DMS53 treated with DMSO at 0.1 percent for 48 hours (cell line): ENCODE measurements around the gene COQ6.
"Not testable (repeated sequence)": the region's sequence is repeated elsewhere in the genome, so short reads cannot be mapped to it uniquely, and the experiment has no call there.

ENCODE experiments used
- DNase-seq: peaks from one replicate; lab custom pipeline; 2025; ENCODE audit not compliant: unreplicated experiment; lab: John Stamatoyannopoulos, UW

Gene COQ6

DNA sequence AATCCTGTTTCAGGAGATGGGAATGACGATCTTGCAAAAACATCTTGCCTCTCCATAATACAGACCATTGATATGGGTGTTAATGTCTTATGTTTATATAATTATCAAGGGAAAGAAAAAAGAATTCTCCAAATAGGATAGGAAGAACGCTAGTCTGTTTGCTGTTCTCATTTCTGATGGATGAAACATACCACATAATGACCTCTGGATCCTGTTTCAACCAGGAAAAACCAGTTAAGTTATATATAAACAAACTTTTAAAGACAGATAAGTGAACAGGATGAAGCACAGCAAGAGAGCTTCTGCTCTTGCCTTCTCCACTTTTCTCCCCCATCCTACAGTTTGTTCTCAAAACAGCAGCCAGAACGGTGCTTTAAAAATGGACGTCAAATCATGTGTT, 27.8 kb downstream of the COQ6 start:
- DNase-seq = no peak

DNA sequence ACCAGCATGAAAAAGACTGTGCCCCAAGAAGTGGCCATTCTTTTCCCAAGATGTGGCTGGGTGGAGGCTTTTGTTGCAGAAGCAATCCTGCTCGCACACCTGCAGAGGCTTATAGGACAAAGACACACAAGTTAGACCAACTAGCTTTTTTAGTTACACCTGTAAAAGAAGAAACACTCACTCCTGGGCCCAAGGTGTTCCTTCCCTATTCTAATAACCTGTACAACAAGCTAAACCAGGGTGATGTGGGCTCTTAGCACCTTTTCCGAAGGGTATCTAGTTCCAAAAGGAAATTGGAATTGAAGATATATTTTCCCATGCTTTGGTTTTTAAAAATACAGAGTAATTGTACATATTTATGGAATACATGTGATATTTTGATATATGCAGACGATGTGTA, 38.0 kb downstream of the COQ6 start:
- DNase-seq = no peak

DNA sequence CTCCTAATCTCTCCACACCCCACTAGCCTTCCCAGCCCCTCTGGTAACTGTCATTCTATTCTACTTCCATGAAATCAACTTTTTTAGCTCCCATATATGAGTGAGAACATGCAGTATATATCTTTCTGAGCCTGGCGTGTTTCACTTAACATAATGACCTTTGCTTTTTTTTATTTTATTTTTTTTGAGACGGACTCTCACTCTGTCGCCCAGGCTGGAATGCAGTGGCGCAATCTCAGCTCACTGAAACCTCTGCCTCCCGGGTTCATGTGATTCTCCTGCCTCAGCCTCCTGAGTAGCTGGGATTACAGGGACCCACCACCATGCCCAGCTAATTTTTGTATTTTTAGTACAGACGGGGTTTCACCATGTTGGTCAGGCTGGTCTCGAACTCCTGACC, 38.6 kb downstream of the COQ6 start:
- not testable (repeated sequence) for DNase-seq

DNA sequence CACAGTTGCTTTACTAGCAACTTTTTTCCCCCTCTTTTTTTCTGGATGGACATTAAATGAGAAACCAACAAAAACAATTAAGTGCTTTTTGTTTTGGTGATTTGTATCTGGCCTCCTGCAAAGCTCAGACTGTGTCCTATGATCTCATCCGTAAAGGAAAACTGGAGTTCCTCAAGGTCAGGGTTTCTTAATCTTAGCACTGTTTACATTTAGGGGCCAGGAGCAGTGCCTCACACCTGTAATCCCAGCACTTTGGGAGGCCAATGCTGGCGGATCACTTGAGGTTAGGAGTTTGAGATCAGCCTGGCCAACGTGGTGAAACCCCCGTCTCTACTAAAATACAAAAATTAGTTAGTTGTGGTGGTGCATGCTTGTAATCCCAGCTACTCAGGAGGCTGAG, 41.0 kb downstream of the COQ6 start:
- no peak for DNase-seq

DNA sequence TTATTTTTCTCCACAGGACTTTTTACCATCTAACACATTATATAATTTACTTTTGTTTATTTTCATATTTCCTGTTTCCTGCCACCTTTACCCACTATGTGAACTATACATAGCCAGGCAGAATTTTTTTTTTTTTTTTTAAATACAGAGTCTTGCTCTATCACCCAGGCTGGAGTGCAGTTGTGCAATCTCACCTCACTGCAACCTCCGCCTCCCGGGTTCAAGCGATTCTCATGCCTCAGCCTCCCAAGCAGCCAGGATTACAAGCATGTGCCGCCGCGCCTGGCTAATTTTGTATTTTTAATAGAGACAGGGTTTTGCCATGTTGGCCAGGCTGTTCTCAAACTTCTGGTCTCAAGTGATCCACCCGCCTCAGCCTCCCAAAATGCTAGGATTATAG, 44.8 kb downstream of the COQ6 start:
- DNase-seq = not testable (repeated sequence)

DNA sequence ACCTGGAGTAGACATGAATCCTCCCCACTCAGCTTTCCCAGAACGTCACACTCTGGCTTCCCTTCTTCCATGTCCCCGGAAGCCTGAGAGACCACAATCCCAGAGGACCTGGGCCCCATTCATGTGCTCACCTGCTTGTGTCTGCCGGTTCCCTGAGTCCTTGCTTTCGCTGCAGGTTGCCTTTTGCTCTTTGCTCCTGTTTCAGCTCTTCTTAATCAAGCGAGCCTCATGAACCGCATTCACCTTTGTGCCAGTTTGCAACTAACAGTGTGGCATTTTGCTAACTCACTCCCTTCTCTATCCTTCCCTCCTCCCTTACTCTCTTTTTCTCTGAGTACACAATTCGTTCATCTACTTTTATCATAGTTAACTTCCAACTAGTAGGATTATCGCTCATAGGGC, 45.9 kb downstream of the COQ6 start:
- DNase-seq = no peak

DNA sequence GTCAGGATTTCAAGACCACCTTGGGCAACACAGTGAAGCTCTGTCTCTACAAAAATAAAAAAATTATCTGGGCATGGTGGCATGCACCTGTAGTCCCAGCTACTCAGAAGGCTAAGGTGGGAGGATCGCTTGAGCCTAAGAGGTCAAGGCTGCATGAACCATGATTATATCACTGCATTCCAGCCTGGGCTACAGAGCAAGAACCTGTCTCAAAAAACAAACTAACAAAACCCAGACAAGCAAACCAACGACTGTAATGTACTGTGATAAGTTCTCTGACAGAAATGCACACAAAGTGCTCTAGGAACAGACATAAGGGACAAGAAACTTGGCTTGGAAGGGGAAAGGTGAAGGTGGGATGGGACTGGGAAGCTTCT, 46.6 kb downstream of the COQ6 start:
- no peak for DNase-seq

DNA sequence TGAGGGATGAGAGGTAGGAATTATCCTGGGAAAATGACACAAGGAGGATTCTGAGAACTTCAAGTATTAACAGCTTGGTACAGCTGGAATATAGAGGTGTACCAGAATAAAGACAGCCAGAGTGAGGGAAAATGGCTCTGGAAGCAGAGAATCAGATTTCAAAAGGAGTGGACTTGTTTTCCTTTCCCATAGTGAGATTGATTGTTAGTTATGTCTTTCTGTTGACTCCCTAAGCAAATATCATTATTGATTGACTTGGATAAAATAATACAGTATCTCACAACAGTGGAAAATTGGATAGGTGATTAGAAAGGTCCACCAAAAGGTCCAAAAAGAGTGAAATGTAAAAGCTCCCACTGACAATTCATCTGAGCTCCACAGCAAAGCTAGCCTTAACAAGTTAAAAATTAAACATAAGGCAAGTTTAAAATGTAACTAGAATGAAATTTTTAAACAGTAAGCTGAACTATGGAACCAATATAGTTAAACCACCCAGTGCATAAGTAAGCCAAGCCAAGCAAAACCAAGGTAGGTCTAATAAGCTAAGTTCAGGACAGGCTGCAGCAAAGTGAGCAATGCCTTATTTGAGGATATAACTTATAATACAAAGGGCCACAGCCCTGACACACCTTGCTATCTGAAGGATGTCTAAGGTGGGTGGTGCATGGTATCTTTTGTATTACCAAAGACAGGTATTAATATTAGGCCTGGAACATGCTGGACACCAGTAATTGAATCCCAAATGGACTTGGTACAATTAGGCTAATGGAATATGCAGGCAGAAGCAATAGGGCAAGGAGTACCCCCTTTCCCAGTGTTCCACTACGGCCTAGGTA, 47.2 kb downstream of the COQ6 start:
- no peak for DNase-seq

DNA sequence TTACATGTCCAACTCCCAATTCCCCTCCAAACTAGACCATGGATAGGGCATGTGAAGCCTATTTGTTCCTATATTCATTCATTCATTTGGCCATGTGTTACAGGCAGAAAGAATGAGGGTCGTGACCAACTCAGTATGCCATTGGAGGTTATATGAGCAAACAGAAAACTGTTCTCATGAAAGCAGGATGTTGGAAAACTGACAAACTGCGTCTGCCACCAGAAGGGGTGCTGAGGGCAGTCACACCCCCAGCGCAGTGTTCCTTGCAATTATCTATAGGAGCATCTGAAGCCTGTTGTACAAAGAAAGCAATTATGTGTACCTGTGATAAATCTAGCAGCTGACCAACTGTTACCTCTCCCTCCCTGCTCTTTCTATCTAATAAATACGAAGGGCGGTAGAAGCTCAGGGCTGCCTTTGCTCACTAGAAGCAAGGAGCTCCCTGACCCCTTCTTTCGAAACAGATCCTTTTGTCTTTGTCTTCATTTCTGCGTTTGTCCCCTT, 47.9 kb downstream of the COQ6 start:
- no peak for DNase-seq

DNA sequence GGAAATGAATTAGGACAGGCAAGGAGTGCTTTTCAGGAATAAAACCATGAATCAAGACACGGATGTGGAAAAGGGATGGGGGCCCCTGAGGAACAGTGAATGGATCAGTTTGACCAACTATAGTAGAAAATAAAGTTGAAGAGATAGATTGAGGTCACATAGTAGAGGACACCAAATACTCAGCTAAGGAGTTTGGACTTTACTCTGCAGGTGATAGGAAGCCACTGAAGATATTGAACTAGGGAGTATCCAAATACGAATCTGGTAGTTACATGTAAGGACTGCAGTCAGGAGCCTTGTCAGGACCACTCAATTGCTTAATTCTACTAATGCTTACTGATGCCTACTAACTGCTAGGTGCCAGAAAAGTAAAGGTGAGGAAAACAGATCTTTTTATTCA, 48.6 kb downstream of the COQ6 start:
- no peak for DNase-seq

DNA sequence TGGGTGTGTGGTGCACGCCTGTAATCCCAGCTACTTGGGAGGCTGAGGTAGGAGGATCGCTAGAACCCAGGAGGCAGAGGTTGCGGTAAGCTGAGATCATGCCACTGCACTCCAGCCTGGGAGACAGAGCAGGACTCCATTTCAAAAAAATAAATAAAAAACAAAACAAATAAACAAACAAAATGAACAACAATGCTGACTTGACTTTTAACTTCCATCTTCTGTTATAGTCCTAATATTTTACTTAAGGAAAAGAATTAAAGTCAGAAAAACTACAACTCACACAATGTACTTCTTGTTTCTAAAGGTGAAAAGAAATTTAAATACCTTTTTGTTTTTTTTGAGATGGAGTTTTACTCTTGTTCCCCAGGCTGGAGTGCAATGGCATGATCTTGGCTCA, 55.6 kb downstream of the COQ6 start:
- not testable (repeated sequence) for DNase-seq

DNA sequence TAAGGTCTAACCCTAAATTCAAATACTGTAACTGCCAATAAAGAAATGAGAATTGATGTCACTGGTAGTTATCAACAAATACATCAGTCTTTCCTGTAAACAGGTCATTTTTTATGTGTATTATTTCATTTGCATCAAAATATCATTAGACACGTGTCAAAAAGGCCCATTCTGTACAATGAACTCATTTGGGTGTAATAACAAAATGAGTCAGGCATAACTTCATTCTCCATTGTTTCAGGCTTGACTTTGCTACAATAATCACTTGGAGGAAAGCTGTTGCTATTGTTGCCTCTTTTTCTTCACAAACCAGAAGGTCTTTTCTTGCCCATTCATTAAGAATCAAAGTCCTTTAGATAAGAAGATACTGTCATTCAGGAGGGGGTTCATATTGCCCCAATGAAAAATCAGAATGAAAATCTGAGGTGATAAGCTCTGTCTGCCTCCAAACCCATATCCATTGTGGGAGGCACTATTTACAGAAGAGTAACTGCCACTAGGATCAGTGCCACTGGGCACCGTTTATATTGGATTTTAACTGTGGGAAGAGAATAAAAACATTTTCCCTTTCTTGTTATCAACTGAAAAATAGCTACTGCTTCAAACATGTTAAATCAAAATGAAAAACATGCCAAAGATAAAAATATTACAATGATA, 58.9 kb downstream of the COQ6 start:
- no peak for DNase-seq
